NCI-H1092 (cell line): ENCODE measurements around the gene LSR.
"Not testable (repeated sequence)": the region's sequence is repeated elsewhere in the genome, so short reads cannot be mapped to it uniquely, and the experiment has no call there.

Experiments used
- DNase-seq: peaks from one replicate; lab custom pipeline; 2025; lab: John Stamatoyannopoulos, UW

LSR gene

DNA sequence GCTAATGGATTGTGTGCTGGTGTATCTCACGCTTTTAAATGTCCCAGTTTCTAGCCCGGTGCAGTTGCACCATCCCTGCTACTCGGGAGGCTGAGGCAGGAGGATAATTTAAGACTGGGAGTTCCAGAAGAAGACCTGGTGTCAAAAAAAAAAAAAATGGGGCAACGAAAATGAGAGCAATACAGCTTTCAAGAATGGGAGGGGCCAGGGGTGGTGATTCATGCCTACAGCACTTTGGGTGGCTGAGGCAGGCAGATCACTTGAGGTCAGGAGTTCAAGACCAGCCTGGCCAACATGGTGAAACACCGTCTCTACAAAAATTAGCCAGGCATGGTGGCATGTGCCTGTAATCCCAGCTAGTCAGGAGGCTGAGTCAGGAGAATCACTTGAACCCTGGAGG is 37.3 kb downstream of the LSR start:
- DNase-seq = not testable (repeated sequence)

DNA sequence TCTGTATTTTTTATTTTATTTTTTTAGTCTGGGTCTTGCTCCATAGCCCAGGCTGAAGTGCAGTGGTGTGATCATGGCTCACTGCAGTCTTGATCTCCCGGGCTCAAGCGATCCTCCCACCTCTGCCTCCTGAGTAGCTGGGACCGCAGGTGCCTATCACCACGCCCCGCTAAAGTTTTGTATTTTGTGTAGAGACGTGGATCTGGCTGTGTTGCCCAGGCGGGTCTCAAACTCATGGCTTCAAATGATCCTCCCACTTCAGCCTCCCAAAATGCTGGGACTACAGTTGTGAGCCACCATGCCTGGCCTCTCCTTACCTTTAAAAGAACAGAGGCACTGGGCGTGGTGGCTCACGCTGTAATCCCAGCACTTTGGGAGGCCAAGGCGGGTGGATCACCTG is 38.9 kb downstream of the LSR start:
- no peak for DNase-seq

DNA sequence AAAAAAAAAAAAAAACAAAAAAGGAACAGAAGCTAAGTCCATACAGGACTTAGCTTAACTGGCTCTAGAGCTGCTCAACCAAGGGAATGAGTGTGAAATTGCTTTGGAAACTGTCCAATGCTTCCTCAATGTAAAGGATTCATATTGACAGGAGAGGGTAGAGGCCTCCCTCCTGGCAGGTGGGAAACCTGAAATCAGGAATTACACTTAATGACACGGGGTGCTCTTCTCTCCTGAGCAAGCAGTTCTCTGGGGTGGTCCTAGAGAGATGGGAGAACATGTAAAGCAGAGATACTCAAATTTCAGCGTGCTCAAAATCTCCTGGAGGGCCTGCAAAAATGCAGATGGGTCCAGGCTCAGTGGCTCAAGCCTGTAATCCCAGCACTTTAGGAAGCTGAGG is 39.5 kb downstream of the LSR start:
- no peak for DNase-seq

DNA sequence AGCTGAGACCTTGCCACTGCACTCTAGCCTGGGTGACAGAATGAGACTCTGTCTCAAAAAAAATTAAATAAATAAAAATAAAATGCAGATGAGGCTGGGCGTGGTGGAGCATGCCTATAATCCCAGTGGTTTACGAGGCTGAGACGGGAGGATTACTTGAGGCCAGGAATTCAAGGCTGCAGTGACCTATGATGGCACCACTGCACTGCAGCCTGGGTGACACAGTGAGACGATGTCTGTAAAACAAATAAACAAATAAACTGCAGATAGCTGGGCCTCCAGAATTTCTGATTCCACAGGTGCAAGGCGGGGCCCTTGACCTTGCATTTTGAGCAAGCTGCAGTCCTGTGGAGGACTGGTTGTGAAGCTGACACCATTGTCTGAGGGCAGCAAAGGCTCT is 40.1 kb downstream of the LSR start:
- DNase-seq = no peak

DNA sequence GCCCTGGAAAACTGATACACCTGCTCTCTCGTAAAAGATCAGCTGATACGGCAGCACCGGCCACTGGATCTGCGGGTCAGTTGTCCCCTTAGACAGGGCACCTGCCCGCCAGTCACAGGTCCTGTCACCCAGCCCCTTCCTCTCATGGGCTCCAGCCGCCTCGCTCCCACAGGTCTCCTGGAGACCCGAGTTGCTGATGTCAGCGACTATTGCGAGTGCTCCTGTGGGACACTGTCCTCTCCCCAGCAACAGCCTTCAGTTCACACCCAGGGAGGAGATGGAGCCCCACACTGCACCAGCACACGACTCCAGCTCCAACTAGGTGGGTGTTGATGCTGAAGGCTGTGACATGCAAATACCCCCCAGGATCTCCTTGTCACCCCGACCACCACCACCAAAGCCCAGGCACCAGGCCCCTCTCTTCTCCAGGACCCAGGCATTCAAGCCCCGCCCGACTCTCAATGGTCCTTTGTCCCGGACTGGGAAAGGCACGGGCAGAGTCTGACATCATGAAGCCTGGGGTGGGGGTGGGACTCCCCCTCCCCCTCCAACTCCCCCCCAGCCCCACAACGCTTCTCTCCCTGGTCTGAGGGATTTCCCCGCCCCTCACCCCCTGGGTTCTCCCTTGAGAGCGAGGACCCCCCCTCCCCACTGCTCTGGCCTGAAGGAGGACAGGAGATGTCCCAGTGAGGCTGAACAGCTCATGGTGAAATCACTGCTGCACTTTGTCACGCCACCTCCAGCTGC is 41.8 kb downstream of the LSR start:
- DNase-seq = no peak

DNA sequence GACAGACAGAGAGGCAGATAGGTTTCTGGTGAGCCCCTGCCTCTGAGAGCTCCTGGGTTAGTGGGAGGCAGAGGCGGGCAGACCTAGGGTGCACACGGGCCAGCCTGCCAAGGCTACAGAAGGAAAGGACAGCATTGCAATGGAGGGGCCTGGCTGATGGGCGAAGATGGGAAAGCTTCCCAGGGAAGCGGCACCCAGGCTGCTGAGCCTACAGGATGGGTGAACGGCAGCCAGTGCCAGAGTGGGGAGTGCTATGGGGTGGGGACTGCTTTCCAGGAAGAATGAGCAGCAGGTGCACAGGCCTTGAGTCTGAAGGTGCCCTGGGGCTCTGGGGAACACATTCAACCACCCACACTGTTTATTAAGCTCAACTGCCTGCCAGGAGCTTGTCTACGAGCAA is 42.5 kb downstream of the LSR start:
- no peak for DNase-seq

DNA sequence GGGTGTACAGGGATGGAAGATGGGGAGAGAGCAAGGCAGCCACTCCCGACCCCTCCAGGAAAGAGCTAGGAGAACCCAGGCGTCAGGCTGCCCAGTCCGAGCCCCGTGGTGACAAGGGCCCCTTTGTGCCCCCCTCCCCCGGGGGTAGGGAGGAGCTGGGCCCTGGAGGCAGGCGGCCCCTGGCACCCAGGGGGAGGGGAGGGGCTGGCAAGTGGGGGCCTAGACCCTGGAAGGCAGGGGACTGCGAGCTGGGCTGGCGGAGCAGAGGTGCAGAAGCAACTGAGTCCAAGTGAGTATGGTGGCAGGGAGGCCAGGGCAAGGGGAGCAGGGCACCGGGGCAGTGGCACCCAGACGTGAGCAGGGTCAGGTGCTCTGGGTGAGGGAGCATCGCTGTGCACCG is 43.1 kb downstream of the LSR start, which contains the start of gene MAG:
MAG (plus strand) TSS at position 246 of the 400 bp plus-strand sequence. CDS start 3,248 bp downstream, outside the sequence.
- DNase-seq = no peak

DNA sequence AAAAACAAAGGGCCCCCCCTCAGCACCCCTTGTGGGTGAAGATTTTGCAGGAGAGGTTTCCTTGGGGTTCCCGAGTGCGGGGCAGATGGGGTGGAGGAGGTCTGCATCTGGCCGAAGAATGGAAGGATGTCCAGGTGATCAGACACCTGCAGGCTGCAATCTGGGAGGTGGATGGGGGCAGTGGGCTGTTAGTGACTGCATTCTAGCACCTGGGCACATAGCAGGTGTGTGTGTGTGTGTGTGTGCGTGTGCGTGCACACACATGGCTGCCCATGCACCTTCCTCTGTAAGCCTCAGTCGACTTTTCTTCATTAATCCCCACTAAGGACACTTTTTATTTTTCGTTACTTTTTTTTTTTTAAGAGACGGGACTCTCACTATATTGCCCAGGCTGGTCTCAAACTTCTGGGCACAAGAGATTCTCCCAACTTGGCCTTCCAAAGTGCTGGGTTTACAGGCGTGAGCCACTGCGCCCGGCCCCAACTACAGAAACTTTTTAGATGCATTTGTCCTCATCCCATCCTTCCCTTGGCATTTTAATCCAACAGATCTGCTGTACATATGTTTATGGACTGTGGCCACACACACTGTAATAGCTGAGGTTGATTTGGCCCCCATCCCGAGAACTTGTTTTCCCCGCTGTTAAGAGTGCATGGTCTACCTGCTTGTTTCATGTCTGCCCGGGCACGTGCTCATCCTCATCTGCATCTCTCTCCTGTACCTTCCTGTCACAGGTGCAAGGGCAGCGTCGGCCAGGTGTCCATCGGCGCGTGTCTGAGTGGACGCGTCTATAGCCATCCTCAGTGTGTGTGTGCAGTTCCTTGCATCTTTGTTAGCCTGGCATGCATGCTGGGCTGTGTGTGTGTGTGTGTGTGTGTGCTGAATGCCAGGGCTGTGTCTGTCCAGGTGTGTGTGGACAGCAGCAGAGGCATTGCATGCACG is 43.9 kb downstream of the LSR start:
- DNase-seq = no peak

DNA sequence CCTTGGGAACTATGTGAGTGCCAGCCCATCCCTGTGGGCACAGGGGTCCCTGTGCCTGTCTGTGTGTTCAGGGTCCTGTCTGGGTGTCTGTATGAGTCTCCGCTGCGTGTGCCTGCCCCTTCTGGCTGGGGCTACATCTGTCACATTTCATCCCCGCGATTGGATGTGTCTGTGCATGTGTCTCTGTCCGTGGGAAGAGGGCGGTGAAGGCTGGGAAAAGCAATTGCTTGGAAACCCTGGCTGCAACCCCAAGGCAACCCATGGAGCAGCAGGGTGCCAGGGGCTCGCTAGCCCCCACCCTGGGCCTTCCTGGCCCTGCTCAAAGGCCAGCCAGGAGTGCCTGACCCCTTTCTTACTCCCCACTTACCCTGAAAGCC is 44.5 kb downstream of the LSR start:
- no peak for DNase-seq

DNA sequence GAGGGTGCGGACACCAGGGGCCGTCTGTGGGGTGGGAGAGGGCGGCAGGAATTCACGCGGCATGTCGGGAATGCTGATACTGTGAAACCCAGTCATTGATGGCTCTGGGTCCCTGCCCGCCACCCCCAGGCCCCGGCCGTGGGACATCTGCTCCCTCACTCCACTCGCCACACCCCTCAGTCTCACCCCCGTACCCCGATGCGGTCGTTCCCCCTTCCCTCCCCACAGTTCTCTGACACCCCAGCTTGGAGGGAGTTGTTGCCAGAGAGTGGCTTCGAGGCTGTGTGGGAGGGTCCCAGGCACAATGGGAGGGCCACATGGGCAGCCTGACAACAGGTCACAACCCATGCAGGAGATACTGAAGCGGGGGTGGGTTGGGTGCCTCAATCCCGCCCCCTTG is 45.0 kb downstream of the LSR start:
- DNase-seq = no peak

DNA sequence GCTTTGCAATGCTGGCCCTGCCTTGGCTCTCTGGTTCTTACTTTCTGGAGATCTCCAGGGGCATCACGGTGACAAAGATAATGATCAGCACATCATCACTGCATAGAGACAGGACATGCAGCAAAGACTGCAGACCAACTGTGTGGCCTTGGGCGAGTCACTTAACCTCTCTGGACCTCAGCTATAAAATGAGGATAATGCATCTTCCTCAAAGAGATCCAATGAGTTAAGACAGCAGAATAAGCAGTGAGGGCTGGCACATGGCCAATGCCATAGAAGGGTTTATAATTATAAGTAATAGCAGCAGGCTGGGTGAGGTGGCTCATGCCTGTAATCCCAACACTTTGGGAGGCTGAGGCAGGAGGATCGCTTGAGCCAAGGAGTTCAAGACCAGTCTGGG is 45.5 kb downstream of the LSR start:
- no peak for DNase-seq

DNA sequence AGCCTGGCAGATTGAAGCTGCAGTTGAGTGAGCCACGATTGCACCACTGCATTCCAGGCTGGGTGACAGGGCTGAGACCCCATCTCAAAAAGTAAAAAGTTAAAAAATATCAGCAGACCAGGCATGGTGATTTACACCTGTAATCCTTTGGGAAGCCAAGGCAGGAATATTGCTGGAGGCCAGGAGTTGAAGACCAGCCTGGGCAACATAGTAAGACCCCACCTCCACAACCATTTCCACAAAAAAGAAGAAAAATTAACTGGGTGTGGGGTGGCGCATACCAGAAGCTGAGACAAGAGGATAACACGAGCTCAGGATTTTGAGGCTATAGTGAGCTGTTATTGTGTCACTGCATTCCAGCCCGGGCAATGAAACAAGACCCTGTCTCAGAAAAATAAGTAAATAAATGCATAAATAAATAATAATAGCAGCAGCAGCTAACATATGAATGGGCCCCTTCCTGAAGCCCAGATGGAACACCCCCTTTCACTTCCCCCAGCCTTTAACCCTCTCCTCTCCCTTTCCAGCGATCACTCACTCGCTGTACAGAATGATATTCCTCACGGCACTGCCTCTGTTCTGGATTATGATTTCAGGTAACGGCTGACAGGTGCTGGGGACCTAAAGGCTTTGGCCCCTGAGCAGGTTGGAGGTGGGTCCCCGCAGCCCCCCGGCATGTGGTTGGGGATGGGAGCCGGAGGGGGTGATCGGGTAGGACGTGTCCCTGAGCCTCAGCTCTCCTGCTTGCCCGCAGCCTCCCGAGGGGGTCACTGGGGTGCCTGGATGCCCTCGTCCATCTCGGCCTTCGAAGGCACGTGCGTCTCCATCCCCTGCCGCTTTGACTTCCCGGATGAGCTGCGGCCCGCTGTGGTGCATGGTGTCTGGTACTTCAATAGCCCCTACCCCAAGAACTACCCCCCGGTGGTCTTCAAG is 46.3 kb downstream of the LSR start:
- DNase-seq = no peak

DNA sequence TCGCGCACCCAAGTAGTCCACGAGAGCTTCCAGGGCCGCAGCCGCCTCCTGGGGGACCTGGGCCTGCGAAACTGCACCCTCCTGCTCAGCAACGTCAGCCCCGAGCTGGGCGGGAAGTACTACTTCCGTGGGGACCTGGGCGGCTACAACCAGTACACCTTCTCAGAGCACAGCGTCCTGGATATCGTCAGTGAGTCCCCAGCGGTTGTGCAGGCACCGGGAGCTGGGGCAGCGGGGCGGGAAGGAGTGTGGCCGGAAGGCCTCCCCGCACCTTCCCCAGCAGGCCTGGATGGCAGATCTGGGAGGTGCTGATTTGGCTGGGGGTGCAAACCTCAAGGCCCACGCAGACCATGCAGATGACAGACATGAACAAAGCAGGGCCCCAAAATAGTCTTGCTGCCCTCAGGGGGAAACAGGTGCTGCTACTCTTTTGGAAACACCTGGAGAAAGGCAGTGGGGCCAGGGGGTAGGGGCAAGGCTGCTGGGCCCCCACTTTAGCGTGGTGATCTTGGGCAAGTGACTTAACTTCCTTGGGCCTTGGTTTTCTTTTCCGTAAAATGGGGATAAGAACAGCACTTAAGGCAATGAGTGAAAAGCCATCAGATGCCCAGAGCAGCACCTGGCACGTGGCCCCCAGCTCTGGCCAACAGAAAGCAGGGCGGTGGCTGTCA is 47.1 kb downstream of the LSR start:
- no peak for DNase-seq

DNA sequence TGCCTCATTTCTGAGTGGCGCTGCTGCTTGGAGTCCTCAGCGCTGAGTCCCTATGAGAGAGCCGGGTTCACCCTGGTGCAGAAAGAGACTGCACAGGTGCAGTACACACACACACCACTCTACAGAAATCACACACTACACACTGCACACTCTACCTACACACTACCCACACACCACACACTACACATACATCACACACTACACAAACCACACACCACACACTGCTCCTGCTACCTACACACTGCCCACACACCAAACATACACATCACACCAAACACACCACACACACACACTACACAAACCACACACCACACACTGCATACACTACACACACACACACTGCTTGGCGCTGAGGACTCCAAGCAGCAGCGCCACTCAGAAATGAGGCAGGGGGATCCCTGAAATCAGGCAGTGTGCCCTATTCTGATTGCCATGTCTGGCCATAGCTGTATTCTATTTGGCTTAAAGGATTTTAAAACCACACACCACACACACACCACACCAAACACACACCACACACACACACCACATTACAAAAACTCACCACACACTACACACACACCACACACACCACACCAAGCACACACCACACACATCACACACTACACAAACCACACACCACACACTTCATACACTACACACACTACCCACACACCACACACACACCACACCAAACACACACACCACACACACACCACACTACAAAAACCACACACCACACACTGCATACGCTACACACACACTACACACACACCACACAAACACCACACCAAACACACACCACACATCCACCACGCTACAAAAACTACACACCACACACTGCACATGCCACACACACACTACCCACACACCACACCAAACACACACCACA is 48.1 kb downstream of the LSR start:
- no peak for DNase-seq

DNA sequence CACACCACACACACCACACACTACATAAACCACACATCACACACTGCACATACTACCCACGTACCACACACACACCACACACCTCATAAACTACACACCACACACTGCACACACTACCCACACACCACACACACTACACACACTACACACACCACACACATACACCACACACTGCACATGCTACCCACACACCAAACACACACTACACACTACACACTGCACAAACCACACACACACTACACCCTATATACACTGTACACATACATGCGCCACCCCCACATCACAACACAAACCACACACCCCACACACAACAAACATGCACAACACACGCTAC is 48.7 kb downstream of the LSR start:
- DNase-seq = no peak

DNA sequence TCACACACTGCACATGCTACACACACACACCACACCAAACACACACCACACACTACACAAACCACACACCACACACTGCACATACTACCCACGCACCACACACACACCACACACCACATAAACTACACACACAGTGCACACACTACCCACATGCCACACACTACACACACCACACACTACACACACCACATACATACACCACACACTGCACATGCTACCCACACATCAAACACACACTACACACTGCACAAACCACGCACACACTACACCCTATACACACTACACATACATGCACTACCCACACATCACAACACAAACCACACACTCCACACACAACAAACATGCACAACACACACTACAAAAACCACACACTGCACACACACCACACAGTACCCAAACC is 49.1 kb downstream of the LSR start:
- DNase-seq = no peak

DNA sequence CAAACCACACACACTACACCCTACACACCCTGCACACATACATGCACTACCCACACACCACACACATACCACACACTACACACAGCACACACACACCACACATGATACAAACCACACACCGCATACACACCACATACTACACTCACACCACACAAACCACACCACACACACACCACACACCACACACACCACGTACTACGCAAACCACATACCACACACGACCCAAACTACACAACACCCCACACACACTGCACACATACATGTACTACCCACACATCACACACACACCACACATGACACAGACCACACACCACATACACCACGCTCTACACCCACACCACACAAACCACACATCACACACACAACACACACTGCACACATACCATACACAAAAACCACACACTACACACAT is 49.8 kb downstream of the LSR start:
- DNase-seq = no peak

DNA sequence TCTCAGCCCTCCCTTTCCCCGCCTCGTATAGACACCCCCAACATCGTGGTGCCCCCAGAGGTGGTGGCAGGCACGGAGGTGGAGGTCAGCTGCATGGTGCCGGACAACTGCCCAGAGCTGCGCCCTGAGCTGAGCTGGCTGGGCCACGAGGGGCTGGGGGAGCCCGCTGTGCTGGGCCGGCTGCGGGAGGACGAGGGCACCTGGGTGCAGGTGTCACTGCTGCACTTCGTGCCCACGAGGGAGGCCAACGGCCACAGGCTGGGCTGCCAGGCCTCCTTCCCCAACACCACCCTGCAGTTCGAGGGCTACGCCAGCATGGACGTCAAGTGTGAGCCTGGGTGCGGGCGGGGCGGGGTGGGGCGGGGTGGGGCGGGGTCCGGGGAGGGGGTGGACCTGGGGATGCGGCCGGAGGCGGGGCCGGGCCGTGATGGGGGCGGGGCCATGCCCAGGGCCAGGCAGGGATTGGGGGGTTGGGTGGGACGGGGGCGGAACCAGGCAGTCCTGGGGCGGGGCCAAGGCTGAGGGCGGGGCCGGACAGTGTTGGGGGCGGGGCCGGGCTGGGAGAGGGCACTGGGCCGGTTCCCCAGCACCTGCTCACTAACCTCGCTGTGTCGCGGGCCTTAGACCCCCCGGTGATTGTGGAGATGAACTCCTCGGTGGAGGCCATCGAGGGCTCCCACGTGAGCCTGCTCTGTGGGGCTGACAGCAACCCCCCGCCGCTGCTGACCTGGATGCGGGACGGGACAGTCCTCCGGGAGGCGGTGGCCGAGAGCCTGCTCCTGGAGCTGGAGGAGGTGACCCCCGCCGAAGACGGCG is 50.9 kb downstream of the LSR start:
- DNase-seq = no peak

DNA sequence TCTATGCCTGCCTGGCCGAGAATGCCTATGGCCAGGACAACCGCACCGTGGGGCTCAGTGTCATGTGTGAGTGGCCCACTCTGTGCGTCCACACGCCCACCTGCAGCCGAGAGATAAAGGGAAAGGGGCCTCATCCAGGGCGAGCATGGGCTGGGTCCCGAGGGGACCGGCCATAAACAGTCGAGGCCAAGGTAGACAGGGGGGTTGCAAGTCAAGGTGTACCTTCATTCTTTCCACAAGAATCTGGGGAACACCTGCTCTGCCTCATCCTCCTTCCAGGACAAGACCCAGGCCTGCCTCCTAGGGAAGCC is 51.5 kb downstream of the LSR start:
- DNase-seq = no peak

DNA sequence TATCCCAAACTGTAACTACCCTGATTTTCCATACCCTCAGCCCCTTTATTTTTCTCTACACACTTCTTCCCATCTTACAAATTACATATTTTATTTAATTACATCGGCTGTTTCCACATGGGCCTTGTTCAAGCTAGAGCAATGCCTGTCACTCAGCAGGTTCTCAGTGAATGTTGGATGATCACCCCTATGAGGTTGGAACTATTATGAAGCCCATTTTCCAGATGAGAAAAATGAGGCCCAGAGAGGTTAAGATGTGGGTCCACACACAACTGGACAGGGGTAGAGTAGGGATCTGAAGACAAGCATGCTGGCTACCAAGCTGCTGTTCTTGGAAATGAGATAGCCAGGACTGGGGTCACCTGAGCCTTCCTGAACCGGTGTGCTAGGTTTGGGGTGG is 53.2 kb downstream of the LSR start:
- DNase-seq = no peak
